ENCODE measurements around the gene CLCN6.

Gene CLCN6

GRCh38 chr1:11765661-11766428 is 40.1 kb upstream of the CLCN6 start:
- CTCF ChIA-PET: interaction anchor here (0.7 to 0.9 kb wide), 2 partner anchors 19 to 99 kb away, joined by 3 read pairs; no protein-coding TSS in a partner anchor
- no peaks in the 10 kb centered on the region for H3K9me3 ChIP-seq (ENCODE audit: control insufficient read depth, insufficient read depth, low read depth, low read length)
- H3K4me1 ChIP-seq (ENCODE audit: control insufficient read depth, insufficient read depth, low read length): no peaks in the 10 kb centered on the region
- no peak for TF ChIP-seq ZSCAN5A (tag by site-specific recombination; IDR thresholded peaks at IDR 0.05)
- no peak overlapping the region for H3K4me3 ChIP-seq (ENCODE audit: low read depth, low read length)
- no peak overlapping the region for H3K27ac ChIP-seq (ENCODE audit: extremely low read depth, low read depth, low read length)
- H3K36me3 ChIP-seq (ENCODE audit: control insufficient read depth in 2 of 2, insufficient read depth in 1 of 2, low read length in 2 of 2): no peaks in the 10 kb centered on the region
- POLR2A ChIA-PET: no interaction called here

- H3K4me3 ChIP-seq (ENCODE audit: low read depth, low read length): no peak overlapping the region
- no peaks in the 10 kb centered on the region for H3K9me3 ChIP-seq (ENCODE audit: control insufficient read depth, insufficient read depth, low read depth, low read length)
- POLR2A ChIA-PET: no interaction called here
- no peaks in the 10 kb centered on the region for H3K4me1 ChIP-seq (ENCODE audit: control insufficient read depth, insufficient read depth, low read length)
- CTCF ChIA-PET: interaction anchor here (0.7 to 0.9 kb wide), 2 partner anchors 19 to 99 kb away, joined by 3 read pairs; no protein-coding TSS in a partner anchor
- no peak for TF ChIP-seq RBAK (tag by site-specific recombination; IDR thresholded peaks at IDR 0.05)
- TF ChIP-seq ZNF639 (tag by site-specific recombination; IDR thresholded peaks at IDR 0.05): no peak
- no peak for TF ChIP-seq PRDM1 (tag by site-specific recombination; IDR thresholded peaks at IDR 0.05)
- no peak for TF ChIP-seq PRDM6 (tag by site-specific recombination; IDR thresholded peaks at IDR 0.05)
- TF ChIP-seq ZNF148 (tag by site-specific recombination; IDR thresholded peaks at IDR 0.05; ENCODE audit: borderline replicate concordance): no peak
- TF ChIP-seq ZBTB20 (tag by site-specific recombination; IDR thresholded peaks at IDR 0.05): no peak
- no peak for TF ChIP-seq GFI1B (tag by site-specific recombination; IDR thresholded peaks at IDR 0.05)
- no peak overlapping the region for H3K27ac ChIP-seq (ENCODE audit: extremely low read depth, low read depth, low read length)
- no peaks in the 10 kb centered on the region for H3K36me3 ChIP-seq (ENCODE audit: control insufficient read depth in 2 of 2, insufficient read depth in 1 of 2, low read length in 2 of 2)
Measured at GRCh38 chr1:11766429-11766776, 39.6 kb upstream of the CLCN6 start.

- TF ChIP-seq KLF1 (tag by site-specific recombination; IDR thresholded peaks at IDR 0.05) (no peak), PATZ1 (tag by site-specific recombination; IDR thresholded peaks at IDR 0.05) (no peak), ZNF768 (tag by site-specific recombination; IDR thresholded peaks at IDR 0.05) (peak; percentile 89)
- CTCF ChIA-PET: interaction anchor here (0.6 to 1.7 kb wide), 3 partner anchors 10 to 127 kb away, joined by 3 to 7 read pairs (median 4); no protein-coding TSS in a partner anchor
- POLR2A ChIA-PET: no interaction called here
- Histone ChIP-seq H3K9me3 (ENCODE audit: control insufficient read depth, insufficient read depth, low read depth, low read length) (no peaks in the 10 kb centered on the region), H3K4me1 (ENCODE audit: control insufficient read depth, insufficient read depth, low read length) (no peaks in the 10 kb centered on the region), H3K36me3 (ENCODE audit: control insufficient read depth in 2 of 2, insufficient read depth in 1 of 2, low read length in 2 of 2) (no peaks in the 10 kb centered on the region), H3K27ac (ENCODE audit: extremely low read depth, low read depth, low read length) (no peak overlapping the region), H3K4me3 (ENCODE audit: low read depth, low read length) (no peak overlapping the region)
Measured at GRCh38 chr1:11767922-11768704, 37.9 kb upstream of the CLCN6 start.

All from HEK293 (cell line).